Measurements from ENCODE around the gene TESMIN.

Gene TESMIN

DNA sequence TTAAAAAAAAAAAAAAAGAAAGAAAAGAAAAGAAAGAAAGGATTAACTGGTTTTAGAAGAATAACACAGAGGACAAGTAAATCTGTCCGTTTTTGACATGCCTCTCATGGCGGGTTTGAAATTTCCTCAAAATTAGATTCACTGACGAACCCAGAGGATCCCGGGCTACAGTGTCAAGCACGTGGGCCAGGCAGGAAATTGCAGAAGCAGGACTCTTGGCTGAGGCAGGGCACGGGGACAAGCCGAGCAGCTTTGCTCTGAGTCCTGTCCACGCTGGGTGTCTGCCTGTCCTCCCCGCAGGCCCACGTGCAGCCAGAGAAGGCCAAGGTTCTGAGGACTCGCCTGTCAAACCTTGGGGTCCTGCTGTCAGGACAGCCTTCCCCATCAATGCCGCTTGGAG, 42.3 kb downstream of the TESMIN start:
- H3K4me1 ChIP-seq (ENCODE audit: insufficient read depth, low read length) = no peaks in the 10 kb centered on the region
- H3K4me3 ChIP-seq (ENCODE audit: low read depth in 1 of 2, low read length in 2 of 2) = no peak overlapping the region
- H3K9ac ChIP-seq (ENCODE audit: low read length) = no peak overlapping the region
- no peaks in the 10 kb centered on the region for H3K9me3 ChIP-seq (ENCODE audit: low read length)
- H3K27ac ChIP-seq (ENCODE audit: low read depth, low read length) = no peak overlapping the region
- H3K36me3 ChIP-seq (ENCODE audit: insufficient read depth, low read length) = no peaks in the 10 kb centered on the region
- peaks cover 0 to 2% of the 10 kb centered on the region in 2 donors for H3K27me3 ChIP-seq (ENCODE audit: control insufficient read depth in 1 of 2, insufficient read depth in 2 of 2, low read length in 2 of 2)

DNA sequence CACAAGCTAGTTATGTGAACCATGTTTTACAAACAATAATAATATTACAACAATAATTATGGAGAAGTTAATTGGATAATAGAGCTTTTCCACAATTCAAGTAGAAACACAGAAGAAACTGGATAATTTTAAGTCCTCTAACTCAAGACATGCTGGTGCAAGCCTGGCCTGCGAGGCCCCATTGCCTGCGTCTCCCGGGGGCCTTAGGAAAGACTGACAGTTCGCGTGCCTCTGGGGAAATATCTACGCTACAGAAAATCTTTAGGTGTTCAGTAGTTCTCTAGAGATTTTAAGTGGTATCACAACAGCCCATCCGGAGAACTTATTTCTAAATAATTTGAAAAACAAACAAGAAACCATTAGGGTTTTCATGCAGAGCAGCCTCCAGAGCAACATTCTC, 43.8 kb downstream of the TESMIN start:
- Histone ChIP-seq H3K36me3 (ENCODE audit: insufficient read depth, low read length) (no peaks in the 10 kb centered on the region), H3K4me3 (ENCODE audit: low read depth in 1 of 2, low read length in 2 of 2) (no peak overlapping the region), H3K4me1 (ENCODE audit: insufficient read depth, low read length) (no peaks in the 10 kb centered on the region), H3K27me3 (ENCODE audit: control insufficient read depth in 1 of 2, insufficient read depth in 2 of 2, low read length in 2 of 2) (no peaks in the 10 kb centered on the region), H3K9ac (ENCODE audit: low read length) (no peak overlapping the region), H3K27ac (ENCODE audit: low read depth, low read length) (no peak overlapping the region), H3K9me3 (ENCODE audit: low read length) (no peaks in the 10 kb centered on the region)

DNA sequence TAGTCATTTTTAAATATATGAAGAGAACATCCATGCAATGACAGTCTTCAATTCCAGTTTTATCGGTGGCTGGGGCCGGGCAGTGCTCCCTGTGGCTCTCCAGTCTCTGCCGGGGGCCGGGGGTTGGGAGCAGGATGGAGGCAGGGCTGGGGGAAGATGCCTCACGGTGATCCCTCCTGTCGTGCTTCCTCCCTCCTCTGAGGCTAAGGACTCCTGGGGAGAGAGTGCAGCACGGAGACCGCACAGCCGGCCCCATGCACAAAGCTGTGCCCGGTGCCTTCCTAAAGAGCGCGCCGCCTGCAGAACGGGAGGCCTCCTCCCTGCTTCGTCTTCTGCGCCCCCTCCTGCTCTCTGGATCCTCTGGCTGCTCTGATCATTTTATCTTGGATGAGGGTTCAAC, 46.4 kb downstream of the TESMIN start:
- Histone ChIP-seq H3K27me3 (ENCODE audit: control insufficient read depth in 1 of 2, insufficient read depth in 2 of 2, low read length in 2 of 2) (no peaks in the 10 kb centered on the region), H3K9ac (ENCODE audit: low read length) (no peak overlapping the region), H3K4me1 (ENCODE audit: insufficient read depth, low read length) (no peaks in the 10 kb centered on the region), H3K36me3 (ENCODE audit: insufficient read depth, low read length) (no peaks in the 10 kb centered on the region), H3K9me3 (ENCODE audit: low read length) (no peaks in the 10 kb centered on the region), H3K4me3 (ENCODE audit: low read depth in 1 of 2, low read length in 2 of 2) (no peak overlapping the region), H3K27ac (ENCODE audit: low read depth, low read length) (no peak overlapping the region)

DNA sequence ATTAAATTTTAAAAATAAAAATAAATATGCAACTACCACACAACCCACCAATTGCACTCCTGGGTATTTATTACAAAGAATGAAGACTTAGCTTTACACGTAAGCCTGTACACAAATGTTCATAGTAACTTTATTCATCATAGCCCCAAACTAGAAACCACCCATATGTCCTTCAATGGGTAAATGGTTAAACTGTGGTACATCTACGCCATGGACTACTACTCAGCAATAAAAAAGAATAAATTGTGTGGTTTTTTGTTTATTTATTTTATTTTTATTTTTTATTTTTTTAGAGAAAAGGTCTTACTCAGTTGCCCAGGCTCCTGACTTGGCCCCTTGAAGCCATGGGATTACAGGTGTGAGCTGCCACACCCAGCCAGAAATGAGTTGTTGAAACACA, 52.3 kb downstream of the TESMIN start:
- no peaks in the 10 kb centered on the region for H3K27me3 ChIP-seq (ENCODE audit: control insufficient read depth in 1 of 2, insufficient read depth in 2 of 2, low read length in 2 of 2)
- no peak overlapping the region for H3K27ac ChIP-seq (ENCODE audit: low read depth, low read length)
- no peaks in the 10 kb centered on the region for H3K36me3 ChIP-seq (ENCODE audit: insufficient read depth, low read length)
- no peak overlapping the region for H3K4me3 ChIP-seq (ENCODE audit: low read depth in 1 of 2, low read length in 2 of 2)
- no peaks in the 10 kb centered on the region for H3K9me3 ChIP-seq (ENCODE audit: low read length)
- H3K9ac ChIP-seq (ENCODE audit: low read length) = no peak overlapping the region
- H3K4me1 ChIP-seq (ENCODE audit: insufficient read depth, low read length) = no peaks in the 10 kb centered on the region

DNA sequence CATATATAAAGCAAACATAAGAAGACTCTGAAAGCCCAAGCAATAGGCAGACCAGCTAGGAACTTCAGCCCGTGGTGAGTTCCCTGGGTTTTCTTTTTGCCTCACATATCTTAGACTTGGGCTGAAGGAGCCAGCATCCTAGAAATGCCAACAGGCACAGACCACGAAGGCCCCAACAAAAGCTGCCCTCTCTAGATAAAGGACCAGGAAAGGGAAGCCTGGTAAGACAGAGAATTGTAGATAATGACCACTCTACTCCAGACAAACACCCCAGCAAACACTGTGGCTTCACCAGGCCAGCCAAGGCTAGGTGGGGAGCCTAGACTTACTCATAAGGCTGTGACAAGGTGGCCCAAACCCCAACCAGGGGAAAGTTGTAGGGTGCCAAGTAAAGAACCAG, 55.8 kb downstream of the TESMIN start:
- Histone ChIP-seq H3K9me3 (ENCODE audit: low read length) (no peaks in the 10 kb centered on the region), H3K27me3 (ENCODE audit: control insufficient read depth in 1 of 2, insufficient read depth in 2 of 2, low read length in 2 of 2) (peaks cover 0 to 5% of the 10 kb centered on the region in 2 donors), H3K27ac (ENCODE audit: low read depth, low read length) (no peak overlapping the region), H3K4me3 (ENCODE audit: low read depth in 1 of 2, low read length in 2 of 2) (no peak overlapping the region), H3K9ac (ENCODE audit: low read length) (no peak overlapping the region), H3K4me1 (ENCODE audit: insufficient read depth, low read length) (no peaks in the 10 kb centered on the region), H3K36me3 (ENCODE audit: insufficient read depth, low read length) (no peaks in the 10 kb centered on the region)

DNA sequence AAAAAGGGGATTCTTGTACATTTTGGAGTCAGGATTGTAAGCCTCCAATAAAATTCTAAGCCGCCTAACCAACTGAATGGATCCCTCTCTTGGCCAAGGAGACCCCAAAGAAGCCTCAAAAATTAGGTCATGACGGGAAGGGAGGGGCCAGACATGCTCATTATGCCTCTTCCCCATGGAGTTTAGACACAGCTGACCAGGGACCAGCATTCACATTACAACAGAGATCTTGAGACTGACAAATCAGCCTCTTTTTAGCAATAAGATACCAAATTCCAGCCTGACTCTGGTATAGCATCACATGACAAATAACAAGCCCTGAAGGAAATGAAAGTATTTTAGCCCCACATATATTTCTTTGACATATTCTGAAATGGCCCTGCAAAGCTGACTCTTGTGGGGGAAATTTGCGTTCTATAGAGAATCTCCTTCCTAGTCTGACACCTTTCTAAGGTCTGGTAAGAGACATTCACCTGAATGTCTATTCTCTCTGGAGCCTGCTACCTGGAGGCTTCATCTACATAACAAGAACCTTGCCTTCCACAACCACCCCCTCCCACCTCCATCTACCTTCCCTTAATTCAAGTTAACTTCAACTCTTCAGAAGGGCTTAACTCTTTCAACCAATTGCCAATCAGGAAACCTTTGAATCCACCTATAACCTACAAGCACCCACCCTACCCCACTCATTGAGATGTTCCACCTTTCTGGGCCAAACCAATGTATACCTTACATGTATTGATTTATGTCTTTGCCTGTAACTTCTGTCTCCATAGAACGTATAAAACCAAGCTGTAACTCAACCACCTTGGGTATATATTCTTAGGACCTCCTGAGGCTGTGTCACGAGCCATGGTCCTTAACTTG, 56.7 kb downstream of the TESMIN start:
- H3K4me3 ChIP-seq (ENCODE audit: low read depth in 1 of 2, low read length in 2 of 2) = no peak overlapping the region
- H3K9ac ChIP-seq (ENCODE audit: low read length) = no peak overlapping the region
- H3K27me3 ChIP-seq (ENCODE audit: control insufficient read depth in 1 of 2, insufficient read depth in 2 of 2, low read length in 2 of 2) = peaks cover 0 to 8% of the 10 kb centered on the region in 2 donors

DNA sequence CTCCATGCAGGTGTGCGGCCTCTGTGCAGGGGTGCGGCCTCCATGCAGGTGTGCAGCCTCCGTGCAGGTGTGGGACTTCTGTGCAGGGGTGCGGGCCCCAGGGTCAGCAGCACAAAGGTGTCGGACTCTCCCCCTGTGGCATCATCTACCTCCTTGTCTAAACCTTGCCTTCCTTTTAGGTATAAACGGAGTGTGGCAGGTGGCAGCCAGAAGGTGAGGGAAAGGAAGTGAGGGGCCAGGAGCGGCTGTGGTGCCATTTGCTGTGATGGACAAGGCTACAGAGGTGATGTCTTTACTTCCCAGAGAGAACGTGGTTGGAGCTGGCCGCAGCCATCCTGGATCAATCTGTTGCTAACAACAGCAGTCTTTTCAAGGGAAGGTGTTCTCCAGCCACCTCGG, 57.8 kb downstream of the TESMIN start:
- H3K4me1 ChIP-seq (ENCODE audit: insufficient read depth, low read length) = no peaks in the 10 kb centered on the region
- H3K27ac ChIP-seq (ENCODE audit: low read depth, low read length) = no peak overlapping the region
- peaks cover 0 to 12% of the 10 kb centered on the region in 2 donors for H3K27me3 ChIP-seq (ENCODE audit: control insufficient read depth in 1 of 2, insufficient read depth in 2 of 2, low read length in 2 of 2)
- no peaks in the 10 kb centered on the region for H3K36me3 ChIP-seq (ENCODE audit: insufficient read depth, low read length)
- H3K4me3 ChIP-seq (ENCODE audit: low read depth in 1 of 2, low read length in 2 of 2) = no peak overlapping the region
- H3K9ac ChIP-seq (ENCODE audit: low read length) = no peak overlapping the region
- no peaks in the 10 kb centered on the region for H3K9me3 ChIP-seq (ENCODE audit: low read length)

More for the DNA sequence above, 56.7 kb downstream of the TESMIN start:
- no peaks in the 10 kb centered on the region for H3K36me3 ChIP-seq (ENCODE audit: insufficient read depth, low read length)
- no peak overlapping the region for H3K27ac ChIP-seq (ENCODE audit: low read depth, low read length)
- no peaks in the 10 kb centered on the region for H3K9me3 ChIP-seq (ENCODE audit: low read length)
- H3K4me1 ChIP-seq (ENCODE audit: insufficient read depth, low read length) = no peaks in the 10 kb centered on the region

DNA sequence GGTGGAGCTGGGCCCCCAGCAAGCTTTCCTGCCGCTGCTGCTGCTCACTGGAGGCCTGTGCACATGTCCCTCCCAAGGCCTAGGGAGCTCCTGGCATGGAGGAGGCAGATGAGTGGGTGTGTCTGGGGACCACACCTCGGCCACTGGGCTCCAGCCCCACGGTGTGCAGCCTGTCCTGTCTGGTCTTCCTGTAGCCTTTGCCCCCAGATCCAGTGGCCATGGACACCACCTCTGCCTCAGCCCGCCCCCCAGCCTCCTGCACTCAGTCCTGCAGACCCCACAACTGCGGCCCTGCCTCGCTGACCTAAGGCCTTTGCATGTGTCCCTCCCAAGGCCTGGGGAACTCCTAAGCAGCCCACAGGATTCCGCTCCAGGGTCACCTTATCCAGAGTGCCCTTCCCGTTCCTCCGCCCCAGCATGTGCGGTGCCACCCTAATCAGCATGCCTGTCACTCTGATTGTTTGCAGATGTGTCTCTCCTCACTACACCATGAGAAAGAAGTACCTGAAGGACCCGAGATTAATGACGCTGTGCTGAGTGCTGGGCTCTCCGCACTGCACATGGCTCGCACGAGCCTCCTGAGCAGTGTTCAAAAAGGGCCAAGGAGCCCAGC, 58.3 kb downstream of the TESMIN start:
- Histone ChIP-seq H3K9ac (ENCODE audit: low read length) (no peak overlapping the region), H3K9me3 (ENCODE audit: low read length) (no peaks in the 10 kb centered on the region), H3K4me1 (ENCODE audit: insufficient read depth, low read length) (no peaks in the 10 kb centered on the region), H3K27me3 (ENCODE audit: control insufficient read depth in 1 of 2, insufficient read depth in 2 of 2, low read length in 2 of 2) (peaks cover 0 to 12% of the 10 kb centered on the region in 2 donors), H3K4me3 (ENCODE audit: low read depth in 1 of 2, low read length in 2 of 2) (no peak overlapping the region), H3K27ac (ENCODE audit: low read depth, low read length) (no peak overlapping the region), H3K36me3 (ENCODE audit: insufficient read depth, low read length) (no peaks in the 10 kb centered on the region)

DNA sequence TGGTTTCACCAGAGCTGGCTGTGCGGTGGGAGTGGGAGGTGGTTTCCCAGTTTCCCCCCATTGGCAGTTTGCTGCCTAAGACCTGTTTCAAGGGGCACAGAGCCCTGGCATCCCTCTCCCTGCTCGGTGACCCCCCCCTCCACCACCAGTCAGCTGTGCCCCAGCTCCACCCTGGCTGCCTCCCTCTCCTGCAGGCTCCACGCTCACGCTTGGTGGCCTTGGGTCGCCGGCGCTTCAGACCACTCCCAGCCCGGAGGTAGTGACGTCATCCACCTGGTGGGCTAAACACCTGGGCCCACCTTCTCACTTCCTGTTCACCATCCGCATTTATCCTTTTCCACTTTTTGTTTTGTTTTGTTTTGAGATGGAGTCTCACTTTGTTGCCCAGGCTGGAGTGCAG, 59.2 kb downstream of the TESMIN start:
- Histone ChIP-seq H3K9me3 (ENCODE audit: low read length) (no peaks in the 10 kb centered on the region), H3K36me3 (ENCODE audit: insufficient read depth, low read length) (no peaks in the 10 kb centered on the region), H3K27ac (ENCODE audit: low read depth, low read length) (no peak overlapping the region), H3K9ac (ENCODE audit: low read length) (no peak overlapping the region), H3K27me3 (ENCODE audit: control insufficient read depth in 1 of 2, insufficient read depth in 2 of 2, low read length in 2 of 2) (peaks cover 0 to 12% of the 10 kb centered on the region in 2 donors), H3K4me1 (ENCODE audit: insufficient read depth, low read length) (no peaks in the 10 kb centered on the region), H3K4me3 (ENCODE audit: low read depth in 1 of 2, low read length in 2 of 2) (no peak overlapping the region)

DNA sequence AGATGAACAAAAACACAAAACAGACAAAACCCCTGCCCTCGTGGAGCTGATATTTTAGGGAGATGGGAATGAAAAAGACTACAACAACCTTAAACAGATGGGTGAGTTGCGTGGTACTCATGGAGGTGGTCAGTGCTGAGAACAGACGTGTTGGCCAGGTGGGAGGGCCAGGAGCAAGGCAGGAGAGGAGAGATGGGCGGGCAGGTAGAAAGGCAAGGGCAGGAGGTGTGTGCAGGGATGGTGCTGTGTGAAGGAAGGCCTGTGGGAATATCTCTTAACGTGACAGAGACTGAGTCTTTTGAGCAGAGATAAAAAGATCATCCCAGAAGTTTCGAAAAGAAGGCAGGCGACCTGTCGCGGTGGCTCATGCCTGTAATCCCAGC, 59.9 kb downstream of the TESMIN start:
- Histone ChIP-seq H3K4me1 (ENCODE audit: insufficient read depth, low read length) (no peaks in the 10 kb centered on the region), H3K4me3 (ENCODE audit: low read depth in 1 of 2, low read length in 2 of 2) (no peak overlapping the region), H3K27me3 (ENCODE audit: control insufficient read depth in 1 of 2, insufficient read depth in 2 of 2, low read length in 2 of 2) (peaks cover 0 to 13% of the 10 kb centered on the region in 2 donors), H3K9ac (ENCODE audit: low read length) (no peak overlapping the region), H3K9me3 (ENCODE audit: low read length) (no peaks in the 10 kb centered on the region), H3K27ac (ENCODE audit: low read depth, low read length) (no peak overlapping the region), H3K36me3 (ENCODE audit: insufficient read depth, low read length) (no peaks in the 10 kb centered on the region)

DNA sequence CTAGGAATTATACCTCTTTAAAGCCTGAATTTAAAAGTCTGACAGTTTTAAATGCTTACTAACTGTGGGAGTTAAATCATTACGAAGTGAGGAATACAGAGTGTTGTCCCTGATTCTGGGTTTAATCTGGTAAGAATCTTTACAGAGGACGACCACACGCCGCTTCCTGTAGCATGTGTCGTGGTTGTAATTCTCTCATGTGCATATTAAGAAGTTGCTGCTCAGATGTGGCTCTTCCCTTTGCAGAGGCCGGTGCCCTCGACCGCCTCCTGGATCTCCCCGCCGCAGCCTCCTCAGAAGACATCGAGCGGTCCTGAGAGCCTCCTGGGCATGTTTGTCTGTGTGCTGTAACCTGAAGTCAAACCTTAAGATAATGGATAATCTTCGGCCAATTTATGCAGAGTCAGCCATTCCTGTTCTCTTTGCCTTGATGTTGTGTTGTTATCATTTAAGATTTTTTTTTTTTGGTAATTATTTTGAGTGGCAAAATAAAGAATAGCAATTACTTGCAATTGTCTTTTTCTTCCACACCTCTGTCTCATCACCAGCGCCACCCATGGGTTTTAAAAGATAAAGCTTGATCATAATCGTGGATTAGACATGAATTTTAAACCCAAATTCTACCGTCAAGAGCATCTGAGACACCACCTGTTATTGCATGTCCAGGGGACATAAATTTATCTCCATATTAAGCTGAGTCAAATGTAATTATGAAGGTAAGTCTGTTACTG, 60.5 kb downstream of the TESMIN start:
- Histone ChIP-seq H3K4me1 (ENCODE audit: insufficient read depth, low read length) (no peaks in the 10 kb centered on the region), H3K36me3 (ENCODE audit: insufficient read depth, low read length) (no peaks in the 10 kb centered on the region), H3K9ac (ENCODE audit: low read length) (no peak overlapping the region), H3K27ac (ENCODE audit: low read depth, low read length) (no peak overlapping the region), H3K27me3 (ENCODE audit: control insufficient read depth in 1 of 2, insufficient read depth in 2 of 2, low read length in 2 of 2) (peaks cover 0 to 19% of the 10 kb centered on the region in 2 donors), H3K4me3 (ENCODE audit: low read depth in 1 of 2, low read length in 2 of 2) (no peak overlapping the region), H3K9me3 (ENCODE audit: low read length) (no peaks in the 10 kb centered on the region)

All from muscle layer of colon (tissue), 2 donors.